GM23338 (cell line): ENCODE results near the gene RTP4. TPM values are rescaled to one million over a fixed set of nuclear protein-coding genes. Genes with fewer than 3 reads are reported as not detected.
A peak's percentile ranks its signal among the peaks of the same experiment; 100 is the strongest.
"Not testable (repeated sequence)": the region's sequence is repeated elsewhere in the genome, so short reads cannot be mapped to it uniquely, and the experiment has no call there.

Experiments
- ATAC-seq: fragments of 200-7000 bp; cut with Tn5 transposase; 3 replicates; pipeline ENCODE4 v1.9.1; 2020
- DNase-seq: peaks from one replicate; pipeline ENCODE4 v3.0.0-alpha.2; 2015; ENCODE audit warnings: low spot score
- H2AFZ ChIP-seq: fragments of 200-600 bp; sonication (generic); 2 replicates; pipeline ENCODE4 v1.8.0; 2016; ENCODE audit warnings: antibody characterized with exemption, mild to moderate bottlenecking, moderate library complexity
- H3F3A ChIP-seq: fragments of 200-600 bp; sonication (generic); replicated peaks from 2 replicates; pipeline ENCODE4 v1.8.0; 2017; ENCODE audit warnings: antibody characterized with exemption, mixed run types, low read depth
- H3K27ac ChIP-seq: fragments of 200-600 bp; sonication (generic); 2 replicates; pipeline ENCODE4 v1.6.1; 2016; ENCODE audit warnings: low read depth
- H3K27me3 ChIP-seq: fragments of 200-600 bp; sonication (generic); 2 replicates; pipeline ENCODE4 v1.8.0; 2016; ENCODE audit warnings: mild to moderate bottlenecking, mixed run types, moderate library complexity; ENCODE audit not compliant: insufficient read depth
- H3K36me3 ChIP-seq: fragments of 200-600 bp; sonication (generic); 2 replicates; pipeline ENCODE4 v1.8.0; 2016; ENCODE audit warnings: mild to moderate bottlenecking; ENCODE audit not compliant: insufficient read depth
- H3K4me1 ChIP-seq: fragments of 200-600 bp; sonication (generic); 2 replicates; pipeline ENCODE4 v1.8.0; 2016; ENCODE audit warnings: mild to moderate bottlenecking, moderate library complexity; ENCODE audit not compliant: insufficient read depth
- H3K4me2 ChIP-seq: fragments of 200-600 bp; sonication (generic); 2 replicates; pipeline ENCODE4 v1.7.1; 2017; ENCODE audit warnings: mixed run types
- H3K4me3 ChIP-seq: fragments of 200-600 bp; sonication (generic); 2 replicates; pipeline ENCODE4 v1.6.1; 2016; ENCODE audit warnings: mixed run types
- H3K79me2 ChIP-seq: fragments of 200-600 bp; sonication (generic); replicated peaks from 2 replicates; pipeline ENCODE4 v1.8.0; 2017; ENCODE audit warnings: mild to moderate bottlenecking; ENCODE audit not compliant: insufficient read depth
- H3K9me2 ChIP-seq: fragments of 200-600 bp; sonication (generic); 2 replicates; pipeline ENCODE4 v1.8.0; 2017; ENCODE audit not compliant: insufficient read depth
- H4K20me1 ChIP-seq: fragments of 200-600 bp; sonication (generic); replicated peaks from 2 replicates; pipeline ENCODE4 v1.8.0; 2017; ENCODE audit warnings: mild to moderate bottlenecking; ENCODE audit not compliant: insufficient read depth
- H3K27ac Mint-ChIP-seq: 2 replicates; pipeline ENCODE4 v1.8.0; 2020; ENCODE audit warnings: inconsistent platforms, mild to moderate bottlenecking, moderate library complexity, mixed read lengths
- H3K27me3 Mint-ChIP-seq: 3 replicates; pipeline ENCODE4 v1.8.0; 2022; ENCODE audit warnings: low read depth, mild to moderate bottlenecking, moderate library complexity, mixed read lengths, inconsistent platforms; ENCODE audit not compliant: insufficient read depth, poor library complexity
- H3K36me3 Mint-ChIP-seq: 3 replicates; pipeline ENCODE4 v1.8.0; 2021; ENCODE audit warnings: low read depth, mild to moderate bottlenecking, inconsistent platforms, moderate library complexity, mixed read lengths
- H3K4me1 Mint-ChIP-seq: 3 replicates; pipeline ENCODE4 v1.8.0; 2020; ENCODE audit warnings: mild to moderate bottlenecking, inconsistent platforms, mixed read lengths
- H3K4me3 Mint-ChIP-seq: 3 replicates; pipeline ENCODE4 v1.8.0; 2021; ENCODE audit warnings: moderate library complexity, mild to moderate bottlenecking, inconsistent platforms, mixed read lengths
- H3K9me3 Mint-ChIP-seq: 3 replicates; pipeline ENCODE4 v1.8.0; 2020; ENCODE audit warnings: moderate library complexity, mild to moderate bottlenecking, inconsistent platforms, mixed read lengths
- polyA plus RNA-seq: library from polyadenylated mRNA; unstranded; fragments of >200 nt; fragmentation: Nextera tagmentation; extraction: Ambion mirVana; gene quantifications from 2 replicates; pipeline ENCODE4 v1.2.1, GENCODE V29; 2016
- total RNA-seq: library from RNA; depleted of rRNA; stranded (reverse); fragments of >200 nt; shearing (Covaris generic); gene quantifications from 2 replicates; pipeline ENCODE4 v1.2.3, GENCODE V29; 2014; rRNA removed

RTP4 gene
- total and polyA plus RNA-seq, 2 experiments from 2014 or later: not detected

DNA sequence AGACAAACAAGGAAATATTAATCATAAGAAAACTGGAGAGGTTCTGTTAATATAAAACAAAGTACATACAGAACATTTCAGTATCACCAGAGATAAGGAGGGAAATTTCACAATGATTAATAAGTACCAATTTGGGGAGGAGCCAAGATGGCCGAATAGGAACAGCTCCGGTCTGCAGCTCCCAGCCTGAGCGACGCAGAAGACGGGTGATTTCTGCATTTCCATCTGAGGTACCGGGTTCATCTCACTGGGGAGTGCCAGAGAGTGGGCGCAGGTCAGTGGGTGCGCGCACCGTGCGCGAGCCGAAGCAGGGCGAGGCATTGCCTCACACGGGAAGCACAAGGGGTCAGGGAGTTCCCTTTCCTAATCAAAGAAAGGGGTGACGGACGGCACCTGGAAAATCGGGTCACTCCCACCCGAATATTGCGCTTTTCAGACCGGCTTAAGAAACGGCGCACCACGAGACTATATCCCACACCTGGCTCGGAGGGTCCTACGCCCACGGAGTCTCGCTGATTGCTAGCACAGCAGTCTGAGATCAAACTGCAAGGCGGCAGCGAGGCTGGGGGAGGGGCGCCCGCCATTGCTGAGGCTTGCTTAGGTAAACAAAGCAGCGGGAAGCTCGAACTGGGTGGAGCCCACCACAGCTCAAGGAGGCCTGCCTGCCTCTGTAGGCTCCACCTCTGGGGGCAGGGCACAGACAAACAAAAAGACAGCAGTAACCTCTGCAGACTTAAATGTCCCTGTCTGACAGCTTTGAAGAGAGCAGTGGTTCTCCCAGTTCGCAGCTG lies 44.0 kb downstream of the RTP4 start:
- H4K20me1 ChIP-seq, H3K27ac ChIP-seq, H3K9me3 Mint-ChIP-seq, H3K4me1 ChIP-seq, H3K79me2 ChIP-seq, H3K27me3 Mint-ChIP-seq, H3K27ac Mint-ChIP-seq, H3F3A ChIP-seq, H3K4me2 ChIP-seq, H3K36me3 Mint-ChIP-seq, H2AFZ ChIP-seq, H3K27me3 ChIP-seq, H3K9me2 ChIP-seq, H3K36me3 ChIP-seq, H3K4me3 ChIP-seq, H3K4me1 Mint-ChIP-seq, ATAC-seq: not testable (repeated sequence)
- peak overlapping the region; percentile 53; the same call in 2 of the 3 replicates for H3K4me3 Mint-ChIP-seq
- peak; percentile 11 for DNase-seq

Other genes starting within 250 kb of the RTP4 start
- gene RPL39L, start 228.9 kb upstream of the RTP4 start, total RNA-seq: 70.6 and 73.8 TPM in 2 replicates
- gene RPL39L, start 228.9 kb upstream of the RTP4 start, polyA plus RNA-seq: 149 and 155 TPM in 2 replicates
- gene RTP1, start 170.9 kb upstream of the RTP4 start, total RNA-seq: 4.4 and 5.9 TPM in 2 replicates
- gene RTP1, start 170.9 kb upstream of the RTP4 start, polyA plus RNA-seq: 5.4 and 6.3 TPM in 2 replicates
- gene MASP1, start 76.6 kb upstream of the RTP4 start, total RNA-seq: 1.6 and 5.9 TPM in 2 replicates
- gene MASP1, start 76.6 kb upstream of the RTP4 start, polyA plus RNA-seq: 1.4 and 3.0 TPM in 2 replicates